BLaER1 treated with 17β-estradiol and CSF1 and Interleukin-3, amounts not matched to agents 10 nM and 100 nM (cell line): Measurements from ENCODE around the gene ELMO2.
A peak's percentile ranks its signal among the peaks of the same experiment; 100 is the strongest.

Source experiments
- H3K27ac ChIP-seq, 11 experiments: shearing (Covaris generic); formaldehyde crosslinking; 2 replicates each; pipeline ENCODE4 v1.8.1; 2022
- H3K27me3 ChIP-seq, 11 experiments: shearing (Covaris generic); formaldehyde crosslinking; 2 replicates each; pipeline ENCODE4 v1.8.1; 2022
- H3K36me3 ChIP-seq, 11 experiments: shearing (Covaris generic); formaldehyde crosslinking; 2 replicates each; pipeline ENCODE4 v1.8.1; 2022
- H3K4me1 ChIP-seq, 10 experiments: shearing (Covaris generic); formaldehyde crosslinking; 2 replicates each; pipeline ENCODE4 v1.8.1; 2022
- H3K4me2 ChIP-seq, 11 experiments: shearing (Covaris generic); formaldehyde crosslinking; 2 replicates each; pipeline ENCODE4 v1.8.1; 2022
- H3K4me3 ChIP-seq, 10 experiments: shearing (Covaris generic); formaldehyde crosslinking; 2 replicates each; pipeline ENCODE4 v1.8.1; 2022
- H3K9ac ChIP-seq, 11 experiments: shearing (Covaris generic); formaldehyde crosslinking; 2 replicates each; pipeline ENCODE4 v1.8.1; 2022
- H3K9me3 ChIP-seq, 11 experiments: shearing (Covaris generic); formaldehyde crosslinking; replicated peaks in 1 of 11; 2 replicates each; pipeline ENCODE4 v1.8.1; 2022
- H4K20me1 ChIP-seq, 11 experiments: shearing (Covaris generic); formaldehyde crosslinking; 2 replicates each; pipeline ENCODE4 v1.8.1; 2022
- Cebpa-rat ChIP-seq, 11 experiments: shearing (Covaris generic); IDR thresholded peaks; 2 replicates each; pipeline ENCODE4 v1.8.1; 2022

ELMO2 gene

DNA sequence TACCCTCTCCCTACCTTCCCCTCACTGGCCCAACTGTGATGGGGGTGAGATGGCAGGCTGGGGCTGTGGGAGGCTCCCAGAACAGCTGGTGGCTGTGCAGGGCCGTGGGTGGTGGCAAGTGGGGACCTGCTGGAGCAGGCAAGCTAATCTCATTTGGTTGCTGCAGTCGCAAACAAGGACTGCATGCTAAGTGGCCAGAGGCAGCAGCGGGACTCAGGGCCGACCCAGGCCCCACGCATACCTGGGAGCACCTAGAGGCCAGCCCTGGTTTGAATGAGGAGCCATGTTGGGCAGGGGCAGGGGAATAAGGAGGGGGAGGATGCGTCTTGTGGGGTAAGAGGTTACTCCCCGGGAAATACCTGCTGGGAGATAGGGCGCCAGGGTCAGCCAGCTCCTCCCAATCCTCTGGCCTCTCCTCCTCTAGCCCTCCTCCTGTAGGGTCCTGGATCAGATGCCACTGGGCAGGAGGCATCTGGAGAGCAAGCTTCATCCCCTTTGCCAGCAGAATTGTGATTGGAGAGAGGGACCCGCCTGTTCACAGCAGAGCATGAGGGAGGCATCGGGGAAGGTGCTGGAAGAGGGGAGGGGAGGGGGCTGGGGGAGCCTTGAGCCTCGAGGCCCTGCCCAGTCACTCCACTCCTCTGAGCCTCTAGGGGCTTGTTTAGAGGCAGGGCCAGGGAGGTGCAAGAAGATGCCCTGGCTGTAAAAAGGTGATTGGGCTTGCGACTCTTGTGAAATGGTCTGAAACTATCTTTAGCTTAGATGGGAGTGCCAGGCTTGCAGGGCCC, 73.8 kb downstream of the ELMO2 start:
- H3K4me2 ChIP-seq, result peak overlapping the region in 10 of 11 experiments; percentile 36 to 85 (median 78); a peak in 20 of 22 replicates
- H4K20me1 ChIP-seq, result peaks cover 0 to 10% (median 0%) of the 10 kb centered on the region in 11 experiments; a peak in 4 of 22 replicates
- H3K36me3 ChIP-seq, result no peaks in the 10 kb centered on the region
- H3K9me3 ChIP-seq, result no peaks in the 10 kb centered on the region
- H3K4me1 ChIP-seq, result peaks cover 35 to 80% (median 70%) of the 10 kb centered on the region in 10 experiments
- H3K9ac ChIP-seq, result peak overlapping the region in 5 of 11 experiments; percentile 5 to 63 (median 32); a peak in 3 of 22 replicates
- peak overlapping the region in 4 of 11 experiments; percentile 66 to 73 (median 66); a peak in 7 of 22 replicates for H3K27ac ChIP-seq
- no peaks in the 10 kb centered on the region for H3K27me3 ChIP-seq
- H3K4me3 ChIP-seq, result no peak overlapping the region
- TF ChIP-seq Cebpa-rat (IDR thresholded peaks at IDR 0.05), result no peak

DNA sequence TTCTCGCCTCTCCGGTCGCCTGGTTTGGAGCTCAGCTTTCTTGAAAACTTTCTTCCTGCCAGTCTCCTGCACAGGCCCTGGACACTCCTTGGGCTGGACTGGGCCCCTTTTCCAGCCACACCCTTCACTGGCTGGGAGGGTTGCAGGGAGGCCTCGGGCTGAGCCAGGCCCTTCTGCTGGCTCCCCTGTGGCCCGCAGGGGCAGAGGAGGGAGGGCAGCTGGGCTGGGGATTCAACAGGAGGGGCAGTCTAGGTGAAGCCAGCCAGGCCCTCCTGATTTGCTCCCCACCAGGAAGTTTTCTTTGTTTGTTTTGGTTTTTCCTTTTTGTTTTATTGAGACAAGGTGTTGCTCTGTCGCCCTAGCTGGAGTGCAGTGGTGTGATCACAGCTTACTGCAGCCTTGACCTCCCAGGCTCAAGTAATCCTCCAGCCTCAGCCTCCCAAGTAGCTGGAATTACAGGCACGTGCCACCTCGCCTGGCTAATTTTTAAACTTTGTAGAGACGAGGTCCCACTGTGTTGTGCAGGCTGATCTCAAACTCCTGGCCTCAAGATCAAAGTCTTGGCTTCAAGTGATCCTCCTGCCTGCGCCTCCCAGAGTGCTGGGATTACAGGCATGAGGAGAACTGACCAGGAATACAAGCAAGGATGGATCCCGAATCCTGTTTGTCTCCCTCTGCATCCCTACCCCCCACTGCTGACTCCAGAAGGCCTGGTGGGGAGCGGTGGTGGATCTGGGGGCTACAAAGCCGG, 74.6 kb downstream of the ELMO2 start:
- peaks cover 0 to 10% (median 0%) of the 10 kb centered on the region in 11 experiments; a peak in 5 of 22 replicates for H4K20me1 ChIP-seq
- H3K4me1 ChIP-seq, result peaks cover 35 to 83% (median 70%) of the 10 kb centered on the region in 10 experiments
- peak overlapping the region in 10 of 11 experiments; percentile 23 to 85 (median 78); a peak in 15 of 22 replicates for H3K4me2 ChIP-seq
- TF ChIP-seq Cebpa-rat (IDR thresholded peaks at IDR 0.05), result no peak
- no peak overlapping the region for H3K4me3 ChIP-seq
- H3K36me3 ChIP-seq, result no peaks in the 10 kb centered on the region
- H3K9me3 ChIP-seq, result no peaks in the 10 kb centered on the region
- peak overlapping the region in 4 of 11 experiments; percentile 3 to 32 (median 10); a peak in 3 of 22 replicates for H3K9ac ChIP-seq
- peak overlapping the region in 4 of 11 experiments; percentile 47 to 73 (median 62); a peak in 6 of 22 replicates for H3K27ac ChIP-seq
- H3K27me3 ChIP-seq, result no peaks in the 10 kb centered on the region

DNA sequence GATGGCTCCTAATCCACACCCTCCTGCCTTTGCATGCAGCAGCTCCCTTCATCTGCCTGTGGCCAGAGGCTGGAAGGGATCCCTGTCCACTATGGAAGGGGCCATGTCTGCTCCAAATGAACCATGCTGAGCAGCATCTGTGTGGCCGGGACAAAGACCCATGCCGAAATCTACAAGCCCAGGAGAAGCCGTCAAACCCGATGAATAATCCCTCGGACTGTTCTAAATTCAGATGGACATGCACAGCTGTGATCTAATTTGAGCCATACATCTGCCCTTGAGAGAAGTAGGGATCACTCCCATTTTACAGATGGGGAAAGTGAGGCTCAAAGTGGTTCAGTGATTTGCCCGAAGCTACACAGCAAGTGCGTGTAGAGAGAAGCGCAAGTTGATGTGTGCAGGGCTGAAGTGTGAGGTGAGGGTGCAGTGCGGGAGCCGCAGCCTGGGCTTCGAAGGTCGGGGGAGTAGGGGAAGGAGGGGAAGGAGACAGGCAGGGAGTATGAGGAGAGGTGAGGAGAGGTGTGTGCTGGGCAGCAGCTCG, 75.5 kb downstream of the ELMO2 start:
- peak overlapping the region in 1 of 11 experiments; percentile 73; a peak in 1 of 22 replicates for H3K27ac ChIP-seq
- H3K4me2 ChIP-seq, result peak overlapping the region in 8 of 11 experiments; percentile 75 to 85 (median 80); a peak in 15 of 22 replicates
- no peaks in the 10 kb centered on the region for H3K27me3 ChIP-seq
- no peak for TF ChIP-seq Cebpa-rat (IDR thresholded peaks at IDR 0.05)
- H3K4me1 ChIP-seq, result peaks cover 35 to 83% (median 70%) of the 10 kb centered on the region in 10 experiments
- H3K36me3 ChIP-seq, result no peaks in the 10 kb centered on the region
- H4K20me1 ChIP-seq, result peaks cover 0 to 10% (median 0%) of the 10 kb centered on the region in 11 experiments; a peak in 5 of 22 replicates
- H3K9ac ChIP-seq, result peak overlapping the region in 1 of 11 experiments; percentile 32; a peak in 1 of 22 replicates
- H3K9me3 ChIP-seq, result no peaks in the 10 kb centered on the region
- H3K4me3 ChIP-seq, result no peak overlapping the region

DNA sequence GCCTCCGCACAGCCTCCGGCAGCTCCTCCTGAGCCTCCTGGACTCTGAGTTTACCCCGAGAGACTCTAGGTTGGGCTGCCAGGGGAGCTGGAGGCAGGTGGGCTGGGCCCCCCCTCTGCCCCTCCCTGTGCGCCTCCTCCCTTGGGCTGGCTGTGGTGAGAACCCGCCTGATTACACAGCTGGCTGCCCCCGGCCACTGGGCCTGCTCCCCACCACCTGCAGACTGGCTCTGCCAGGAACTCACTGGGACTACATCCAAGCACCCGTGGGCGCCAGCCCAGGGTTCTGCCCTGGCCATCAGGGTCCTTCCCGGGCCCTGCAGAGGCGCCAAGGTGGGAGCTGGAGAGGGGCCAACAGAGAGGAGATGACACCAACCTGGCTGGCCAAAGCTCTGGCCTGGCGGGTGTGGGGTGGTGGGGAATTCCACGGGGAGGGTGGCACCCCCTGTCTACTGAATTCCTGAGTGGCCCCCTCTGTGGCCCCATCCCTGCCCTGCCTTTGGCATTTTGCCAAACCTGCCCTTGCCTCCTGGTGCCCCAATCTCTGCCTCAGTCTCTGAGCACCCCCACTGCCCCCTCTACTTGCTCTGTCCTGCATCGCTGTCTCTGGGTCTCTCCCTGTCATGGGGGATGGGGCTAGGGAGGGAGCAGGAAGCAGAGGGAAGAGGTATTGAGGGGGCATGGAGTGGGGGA, 76.2 kb downstream of the ELMO2 start:
- Histone ChIP-seq H4K20me1 (peaks cover 0 to 10% (median 0%) of the 10 kb centered on the region in 11 experiments; a peak in 5 of 22 replicates), H3K9ac (peak overlapping the region in 4 of 11 experiments; percentile 22 to 32 (median 27); a peak in 6 of 22 replicates), H3K36me3 (no peaks in the 10 kb centered on the region), H3K4me1 (peaks cover 35 to 78% (median 66%) of the 10 kb centered on the region in 10 experiments), H3K9me3 (no peaks in the 10 kb centered on the region), H3K27ac (peak overlapping the region in 3 of 11 experiments; percentile 21 to 73 (median 27); a peak in 3 of 22 replicates), H3K4me3 (no peak overlapping the region), H3K27me3 (no peaks in the 10 kb centered on the region), H3K4me2 (peak overlapping the region; percentile 24 to 85 (median 78); a peak in 21 of 22 replicates)
- TF ChIP-seq Cebpa-rat (IDR thresholded peaks at IDR 0.05), result no peak

DNA sequence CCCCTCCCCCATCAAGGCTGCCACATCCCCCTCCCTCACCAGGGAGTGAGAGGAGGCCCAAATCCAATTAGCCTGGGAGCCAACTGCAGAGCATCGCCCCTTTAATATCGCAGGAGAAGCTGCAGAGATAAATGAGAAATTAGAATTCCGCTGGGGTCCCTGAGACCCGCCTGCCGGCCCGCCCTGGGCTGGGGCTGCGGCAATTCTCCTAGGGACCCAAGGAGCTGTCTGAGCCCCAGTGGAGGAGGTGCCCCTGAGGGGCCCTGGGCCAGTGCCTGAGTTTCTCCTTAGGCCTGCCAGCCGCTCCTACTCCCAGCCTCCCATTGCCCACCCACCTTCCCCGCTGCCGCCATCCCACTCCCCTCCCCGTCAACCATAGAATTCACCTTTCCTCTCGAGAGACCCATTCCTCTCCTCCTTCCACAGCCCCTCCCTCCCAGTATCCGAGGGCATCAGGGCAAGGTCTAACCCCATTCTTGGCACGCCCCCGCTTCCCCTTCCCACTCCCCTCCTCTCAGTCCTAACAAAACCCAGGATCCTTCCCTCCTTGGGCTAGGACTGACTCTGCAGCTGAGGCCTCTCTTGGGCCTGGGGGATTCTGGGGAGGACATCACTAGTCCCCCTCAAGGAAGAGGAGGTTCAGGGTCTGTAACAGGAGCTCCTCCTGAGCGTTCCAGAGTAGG, 78.1 kb downstream of the ELMO2 start:
- H3K27me3 ChIP-seq, result peaks cover 0 to under 1% (median 0%) of the 10 kb centered on the region in 11 experiments; a peak in 1 of 22 replicates
- H3K36me3 ChIP-seq, result no peaks in the 10 kb centered on the region
- H3K4me3 ChIP-seq, result no peak overlapping the region
- H3K27ac ChIP-seq, result no peak overlapping the region
- no peak for TF ChIP-seq Cebpa-rat (IDR thresholded peaks at IDR 0.05)
- peaks cover 21 to 59% (median 47%) of the 10 kb centered on the region in 10 experiments for H3K4me1 ChIP-seq
- no peak overlapping the region for H3K9ac ChIP-seq
- peak overlapping the region in 4 of 11 experiments; percentile 15 to 81 (median 78); a peak in 5 of 22 replicates for H3K4me2 ChIP-seq
- H4K20me1 ChIP-seq, result peaks cover 0 to 10% (median 0%) of the 10 kb centered on the region in 11 experiments; a peak in 5 of 22 replicates
- H3K9me3 ChIP-seq, result no peaks in the 10 kb centered on the region

DNA sequence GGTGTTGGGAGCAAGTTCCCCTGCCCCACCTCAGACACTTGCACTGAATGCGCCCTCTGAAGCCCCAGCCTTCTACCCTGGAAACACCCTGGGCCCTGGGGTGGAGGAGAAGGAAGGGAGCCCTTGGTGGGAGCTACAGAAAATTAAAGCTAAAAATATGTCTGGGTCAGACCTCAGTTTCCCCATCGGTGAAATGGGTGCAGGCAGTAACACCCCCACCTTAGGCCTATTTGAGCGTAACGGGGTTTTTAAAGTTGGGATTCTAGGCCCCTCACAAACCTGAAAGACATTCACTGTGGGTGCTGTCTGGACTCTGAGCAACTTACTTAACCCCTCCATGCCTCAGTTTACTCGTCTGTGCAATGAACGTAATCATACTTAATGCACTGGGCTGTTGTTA, 78.9 kb downstream of the ELMO2 start:
- no peak overlapping the region for H3K27ac ChIP-seq
- peaks cover 13 to 51% (median 39%) of the 10 kb centered on the region in 10 experiments; a peak in 19 of 20 replicates for H3K4me1 ChIP-seq
- TF ChIP-seq Cebpa-rat (IDR thresholded peaks at IDR 0.05), result no peak
- H3K4me2 ChIP-seq, result no peak overlapping the region
- H3K9me3 ChIP-seq, result no peaks in the 10 kb centered on the region
- peaks cover 0 to 10% (median 0%) of the 10 kb centered on the region in 11 experiments; a peak in 5 of 22 replicates for H4K20me1 ChIP-seq
- H3K4me3 ChIP-seq, result no peak overlapping the region
- peaks cover 0 to 7% (median 0%) of the 10 kb centered on the region in 11 experiments; a peak in 2 of 22 replicates for H3K27me3 ChIP-seq
- H3K36me3 ChIP-seq, result no peaks in the 10 kb centered on the region
- no peak overlapping the region for H3K9ac ChIP-seq

DNA sequence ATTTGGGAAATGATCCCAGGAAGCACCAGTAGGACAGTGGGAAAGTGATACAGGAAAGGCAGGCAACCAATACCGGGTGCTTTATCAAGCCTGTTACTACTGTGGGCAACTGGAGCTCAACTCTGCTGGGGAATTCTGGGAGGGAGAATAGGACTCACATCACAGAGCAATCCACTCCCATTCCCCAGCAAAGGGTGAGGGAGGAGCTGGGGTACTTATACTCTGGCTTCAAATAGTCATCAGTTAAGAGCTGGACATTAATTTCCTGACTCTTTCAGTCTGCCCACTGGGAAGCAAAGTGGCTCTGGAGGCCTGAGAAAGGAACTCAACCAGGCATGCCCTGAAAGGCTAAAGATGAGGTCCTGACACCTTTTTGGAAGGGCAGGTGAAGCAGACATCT, 80.6 kb downstream of the ELMO2 start:
- no peaks in the 10 kb centered on the region for H3K36me3 ChIP-seq
- peaks cover 0 to 10% (median 0%) of the 10 kb centered on the region in 11 experiments; a peak in 2 of 22 replicates for H3K27me3 ChIP-seq
- TF ChIP-seq Cebpa-rat (IDR thresholded peaks at IDR 0.05), result no peak
- no peaks in the 10 kb centered on the region for H3K9me3 ChIP-seq
- peaks cover 9 to 34% (median 22%) of the 10 kb centered on the region in 10 experiments; a peak in 19 of 20 replicates for H3K4me1 ChIP-seq
- no peak overlapping the region for H3K9ac ChIP-seq
- H4K20me1 ChIP-seq, result peaks cover 0 to 18% (median 0%) of the 10 kb centered on the region in 11 experiments; a peak in 5 of 22 replicates
- H3K4me3 ChIP-seq, result no peak overlapping the region
- H3K27ac ChIP-seq, result no peak overlapping the region
- H3K4me2 ChIP-seq, result no peak overlapping the region
